Mesothelial cell of epicardium (in vitro differentiated cells): Measurements from ENCODE around the gene ALK. TPM values are rescaled to one million over a fixed set of nuclear protein-coding genes. Genes with fewer than 3 reads are reported as not detected.

ENCODE experiments used
- DNase-seq, 2 experiments: peaks; one replicate each; pipeline ENCODE4 v3.0.0; 2021; ENCODE audit warnings: low spot score in 2 of 2; ENCODE audit not compliant: unreplicated experiment in 2 of 2
- H3K27ac Mint-ChIP-seq: 2 replicates; pipeline ENCODE4 v1.8.0; 2021; ENCODE audit warnings: mixed read lengths
- H3K27me3 Mint-ChIP-seq: 2 replicates; pipeline ENCODE4 v1.8.0; 2021; ENCODE audit warnings: low read depth, mixed read lengths
- H3K36me3 Mint-ChIP-seq: 2 replicates; pipeline ENCODE4 v1.8.0; 2021; ENCODE audit warnings: mixed read lengths
- H3K4me1 Mint-ChIP-seq: 2 replicates; pipeline ENCODE4 v1.8.0; 2021; ENCODE audit warnings: mixed read lengths
- H3K4me3 Mint-ChIP-seq: 2 replicates; pipeline ENCODE4 v1.8.0; 2021; ENCODE audit warnings: mild to moderate bottlenecking, moderate library complexity, mixed read lengths
- H3K9me3 Mint-ChIP-seq: 2 replicates; pipeline ENCODE4 v1.8.0; 2021; ENCODE audit warnings: mixed read lengths
- CTCF ChIP-seq: fragments of 200-600 bp; sonication (generic); IDR thresholded peaks from one replicate; pipeline ENCODE4 v1.5.0; 2021; ENCODE audit warnings: antibody characterized with exemption; ENCODE audit not compliant: unreplicated experiment
- total RNA-seq: library from RNA; stranded (reverse); gene quantifications from 3 replicates; pipeline ENCODE4 v1.2.1, GENCODE V29; 2021

The ALK gene
- total RNA-seq, 1 donor from 2014 or later: 0.13 TPM

GRCh38 chr2:29382486-29382885 lies 538.9 kb downstream of the ALK start:
- no peak overlapping the region for H3K4me3 Mint-ChIP-seq
- H3K9me3 Mint-ChIP-seq: no peaks in the 10 kb centered on the region
- DNase-seq: no peak

DNA sequence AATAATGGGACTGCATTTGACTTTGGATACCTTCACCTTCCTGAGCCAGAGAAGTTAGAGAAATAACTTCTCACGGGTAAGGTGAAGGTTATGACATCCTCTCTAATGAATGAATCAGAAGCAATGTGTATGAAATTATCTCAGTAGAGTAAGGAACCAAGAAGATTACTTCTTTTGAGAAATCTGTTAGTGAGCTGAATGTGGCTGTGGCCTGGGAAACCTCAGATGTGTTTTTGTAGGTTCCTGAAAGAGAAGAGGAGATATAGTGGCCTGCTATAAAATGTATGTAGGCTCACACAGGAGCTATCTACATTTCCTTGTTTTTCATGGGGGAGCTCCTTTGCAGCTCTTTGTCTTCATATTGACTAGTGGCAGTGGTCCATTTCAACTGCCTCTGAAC lies 543.6 kb downstream of the ALK start:
- no peak for TF ChIP-seq CTCF
- H3K27me3 Mint-ChIP-seq: peaks cover 11% of the 10 kb centered on the region

More at GRCh38 chr2:29382486-29382885, 538.9 kb downstream of the ALK start:
- no peak for TF ChIP-seq CTCF
- Mint-ChIP-seq H3K4me1 (peaks cover 2% of the 10 kb centered on the region), H3K27me3 (peaks cover 17% of the 10 kb centered on the region), H3K27ac (no peak overlapping the region), H3K36me3 (no peaks in the 10 kb centered on the region)

GRCh38 chr2:29376541-29376940 lies 544.8 kb downstream of the ALK start:
- H3K4me1 Mint-ChIP-seq: no peaks in the 10 kb centered on the region
- TF ChIP-seq CTCF: no peak
- H3K27ac Mint-ChIP-seq: no peak overlapping the region

More for the DNA sequence above, 543.6 kb downstream of the ALK start:
- Mint-ChIP-seq H3K36me3 (no peaks in the 10 kb centered on the region), H3K4me1 (peaks cover 2% of the 10 kb centered on the region), H3K9me3 (peaks cover 3% of the 10 kb centered on the region), H3K4me3 (no peak overlapping the region), H3K27ac (no peak overlapping the region)
- no peak for DNase-seq

DNA sequence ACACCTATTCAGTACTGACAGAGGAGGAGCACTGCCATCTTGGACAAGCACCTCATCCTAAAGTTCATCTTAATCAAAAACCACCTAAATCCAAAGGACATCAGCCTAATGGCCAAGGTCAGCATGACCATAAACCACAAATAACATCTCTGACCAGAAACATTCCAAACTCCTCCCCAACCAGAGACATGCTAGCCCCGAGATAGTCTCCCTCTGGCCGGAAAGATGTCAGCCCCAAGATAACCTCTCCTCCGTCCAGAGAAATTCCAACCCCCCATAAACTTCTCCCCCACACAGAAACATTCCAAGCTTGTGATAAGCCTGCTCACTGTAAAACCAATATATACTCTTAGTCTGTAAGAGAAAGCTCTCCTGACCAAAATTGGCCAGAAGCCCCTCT lies 545.5 kb downstream of the ALK start:
- no peaks in the 10 kb centered on the region for H3K4me1 Mint-ChIP-seq
- H3K36me3 Mint-ChIP-seq: no peaks in the 10 kb centered on the region
- H3K4me3 Mint-ChIP-seq: no peak overlapping the region
- H3K27me3 Mint-ChIP-seq: peaks cover 21% of the 10 kb centered on the region
- no peak overlapping the region for H3K27ac Mint-ChIP-seq
- TF ChIP-seq CTCF: no peak
- DNase-seq: no peak
- H3K9me3 Mint-ChIP-seq: peaks cover 3% of the 10 kb centered on the region

More at GRCh38 chr2:29376541-29376940, 544.8 kb downstream of the ALK start:
- DNase-seq: no peak
- no peak overlapping the region for H3K4me3 Mint-ChIP-seq
- peaks cover 3% of the 10 kb centered on the region for H3K9me3 Mint-ChIP-seq
- peaks cover 16% of the 10 kb centered on the region for H3K27me3 Mint-ChIP-seq
- H3K36me3 Mint-ChIP-seq: no peaks in the 10 kb centered on the region

DNA sequence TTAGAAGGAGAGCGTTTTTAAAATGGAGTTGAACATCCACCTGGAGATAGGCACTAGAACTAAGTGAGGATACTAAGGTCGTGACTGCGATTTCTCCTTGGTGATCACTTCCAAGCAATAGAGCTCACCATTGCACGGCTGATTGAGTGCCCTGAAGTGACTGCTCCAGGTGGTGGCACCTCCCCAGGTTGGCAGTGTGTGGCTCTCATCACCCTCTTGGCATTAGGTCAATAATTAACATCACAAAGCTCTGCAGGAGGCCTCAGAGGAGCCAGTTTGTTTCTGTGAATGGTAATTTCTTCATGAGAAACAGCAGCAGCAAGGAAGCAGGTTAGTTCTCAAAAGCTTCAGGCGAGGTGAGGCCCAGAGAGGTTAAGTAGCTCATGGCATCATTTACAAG lies 546.6 kb downstream of the ALK start:
- no peaks in the 10 kb centered on the region for H3K36me3 Mint-ChIP-seq
- TF ChIP-seq CTCF: no peak
- DNase-seq: no peak
- no peaks in the 10 kb centered on the region for H3K4me1 Mint-ChIP-seq
- no peak overlapping the region for H3K27ac Mint-ChIP-seq
- H3K9me3 Mint-ChIP-seq: peaks cover 3% of the 10 kb centered on the region
- peaks cover 25% of the 10 kb centered on the region for H3K27me3 Mint-ChIP-seq
- H3K4me3 Mint-ChIP-seq: no peak overlapping the region

GRCh38 chr2:29373870-29374269 lies 547.5 kb downstream of the ALK start:
- Mint-ChIP-seq H3K4me1 (no peaks in the 10 kb centered on the region), H3K4me3 (no peak overlapping the region), H3K36me3 (no peaks in the 10 kb centered on the region), H3K27ac (no peak overlapping the region), H3K9me3 (peaks cover 3% of the 10 kb centered on the region), H3K27me3 (peaks cover 27% of the 10 kb centered on the region)
- DNase-seq: no peak
- no peak for TF ChIP-seq CTCF
